ENCODE results near the gene SMC1A. TPM values are rescaled to one million over a fixed set of nuclear protein-coding genes. Genes with fewer than 3 reads are reported as not detected.

The SMC1A gene
- total and polyA plus RNA-seq, 2 of the 8 experiments (the other 6 are each of a cell fraction or from before 2014, with no cell fraction given), result 22.2 to 98.1 TPM

Small RNA genes within 50 kb of the gene (microRNA-seq; reads per million reads assigned to microRNA genes)
- 0 reads per million in 2 experiments for gene MIR6857 (ENCODE audit: borderline microRNAs expressed in 2 of 2, borderline number of aligned reads in 2 of 2, borderline replicate concordance in 1 of 2)

Small RNA genes within 50 kb of the gene (small RNA-seq; reads per million reads assigned to genes)
- not detected for gene AC245102.2 (ENCODE audit: insufficient read depth)
- 1.7 reads per million, percentile 6 among the genes with 10 or more reads in this experiment for gene MIR6857 (ENCODE audit: insufficient read depth)
- not detected for gene RF00019 (ENCODE audit: insufficient read depth)
- gene VTRNA3-1P (ENCODE audit: insufficient read depth), result not detected

Other genes starting within 250 kb of the SMC1A start
- 82.2 and 88.5 TPM in 2 replicates for gene KDM5C, start 197.4 kb downstream of the SMC1A start, total RNA-seq (2021; fragmentation: NEBNext Ultra II Directional; extraction: Animal tissue kit (Norgen Biotek cat#: 25700))
- 42.4 and 57.0 TPM in 2 replicates for gene KDM5C, start 197.4 kb downstream of the SMC1A start, polyA plus RNA-seq (2011; rRNA removed)
- 48.5 and 54.9 TPM in 2 replicates for gene IQSEC2, start 141.1 kb downstream of the SMC1A start, total RNA-seq (2021; fragmentation: NEBNext Ultra II Directional; extraction: Animal tissue kit (Norgen Biotek cat#: 25700))
- 6.1 and 11.6 TPM in 2 replicates for gene IQSEC2, start 141.1 kb downstream of the SMC1A start, polyA plus RNA-seq (2011; rRNA removed)
- 0.82 and 0.97 TPM in 2 replicates for gene RIBC1, start 219 bp upstream of the SMC1A start, total RNA-seq (2021; fragmentation: NEBNext Ultra II Directional; extraction: Animal tissue kit (Norgen Biotek cat#: 25700))
- gene RIBC1, start 219 bp upstream of the SMC1A start, polyA plus RNA-seq (2011; rRNA removed), result 0.41 and 0.46 TPM in 2 replicates
- 114 and 116 TPM in 2 replicates for gene HSD17B10, start 11.7 kb upstream of the SMC1A start, total RNA-seq (2021; fragmentation: NEBNext Ultra II Directional; extraction: Animal tissue kit (Norgen Biotek cat#: 25700))
- gene HSD17B10, start 11.7 kb upstream of the SMC1A start, polyA plus RNA-seq (2011; rRNA removed), result 223 and 236 TPM in 2 replicates